OCI-LY3 (cell line): ENCODE data around the gene ITSN2.

Experiments used
- CTCF ChIP-seq: fragments of 200-600, 300-600 bp; sonication (generic); IDR thresholded peaks from 2 replicates; pipeline ENCODE4 v1.5.1; 2014; ENCODE audit warnings: antibody characterized with exemption, low read length, low read depth
- EZH2phosphoT487 ChIP-seq: fragments of 200-600 bp; shearing (Covaris generic); IDR thresholded peaks from 2 replicates; pipeline ENCODE4 v1.6.1; 2018; ENCODE audit warnings: antibody characterized with exemption, mixed run types, low read depth

- TF ChIP-seq CTCF (no peak), EZH2phosphoT487 (no peak)
Measured at GRCh38 chr2:24175631-24176187, 184.6 kb downstream of the ITSN2 start.
